Loucy (cell line): ENCODE measurements around the gene CD207.

ENCODE experiments used
- H2AFZ ChIP-seq: fragments of 200-600 bp; sonication (generic); 2 replicates; pipeline ENCODE4 v1.6.0; 2016; ENCODE audit warnings: antibody characterized with exemption, mild to moderate bottlenecking, low read length, moderate library complexity
- H3F3A ChIP-seq: fragments of 200-600 bp; 2 replicates; pipeline ENCODE4 v1.6.0; 2016; ENCODE audit warnings: antibody characterized with exemption, low read depth, mild to moderate bottlenecking
- H3K27me3 ChIP-seq: fragments of 200-600 bp; sonication (generic); 2 replicates; pipeline ENCODE4 v1.6.1; 2014; ENCODE audit warnings: low read length, mild to moderate bottlenecking; ENCODE audit not compliant: insufficient read depth, poor library complexity, severe bottlenecking
- H3K36me3 ChIP-seq: fragments of 200-600 bp; sonication (generic); 2 replicates; pipeline ENCODE4 v1.6.1; 2016; ENCODE audit warnings: low read length; ENCODE audit not compliant: insufficient read depth
- H3K4me1 ChIP-seq: fragments of 200-600 bp; sonication (generic); 2 replicates; pipeline ENCODE4 v1.5.1; 2014; ENCODE audit warnings: low read length, mild to moderate bottlenecking; ENCODE audit not compliant: insufficient read depth, poor library complexity, severe bottlenecking
- H3K4me2 ChIP-seq: fragments of 200-600 bp; sonication (generic); 2 replicates; pipeline ENCODE4 v1.6.0; 2014; ENCODE audit warnings: antibody characterized with exemption, low read length, low read depth, mild to moderate bottlenecking; ENCODE audit not compliant: poor library complexity, severe bottlenecking
- H3K4me3 ChIP-seq: fragments of 200-600 bp; sonication (generic); 2 replicates; pipeline ENCODE4 v1.5.1; 2014; ENCODE audit warnings: low read length, mild to moderate bottlenecking, mixed read lengths; ENCODE audit not compliant: poor library complexity, severe bottlenecking
- H3K79me2 ChIP-seq: fragments of 200-600 bp; sonication (generic); 2 replicates; pipeline ENCODE4 v1.6.1; 2014; ENCODE audit warnings: low read length; ENCODE audit not compliant: insufficient read depth
- H3K9ac ChIP-seq: fragments of 200-600 bp; sonication (generic); 2 replicates; pipeline ENCODE4 v1.6.0; 2014; ENCODE audit warnings: mild to moderate bottlenecking, low read depth, low read length, moderate library complexity; ENCODE audit not compliant: poor library complexity, severe bottlenecking
- H3K9me2 ChIP-seq: fragments of 200-600 bp; sonication (generic); replicated peaks from 2 replicates; pipeline ENCODE4 v1.6.1; 2016; ENCODE audit warnings: low read depth, low read length, mixed read lengths
- H3K9me3 ChIP-seq: fragments of 200-600 bp; sonication (generic); 2 replicates; pipeline ENCODE4 v1.6.1; 2014; ENCODE audit warnings: mild to moderate bottlenecking, antibody characterized with exemption, low read length, low read depth; ENCODE audit not compliant: insufficient read depth
- H4K20me1 ChIP-seq: fragments of 200-600 bp; sonication (generic); 2 replicates; pipeline ENCODE4 v1.6.0; 2014; ENCODE audit warnings: antibody characterized with exemption, low read length, mild to moderate bottlenecking; ENCODE audit not compliant: insufficient read depth, poor library complexity, severe bottlenecking
- EZH2phosphoT487 ChIP-seq: fragments of 200-600 bp; IDR thresholded peaks from 2 replicates; pipeline ENCODE4 v1.6.1; 2018; ENCODE audit warnings: antibody characterized with exemption, mild to moderate bottlenecking, moderate library complexity, borderline replicate concordance
- TF ChIP-seq, protein P1 (sequence below): fragments of 200-600 bp; sonication (generic); conservative IDR thresholded peaks from 2 replicates; pipeline ENCODE4 v1.5.1; 2014; ENCODE audit warnings: mild to moderate bottlenecking, antibody characterized with exemption, low read length

CD207 gene

DNA sequence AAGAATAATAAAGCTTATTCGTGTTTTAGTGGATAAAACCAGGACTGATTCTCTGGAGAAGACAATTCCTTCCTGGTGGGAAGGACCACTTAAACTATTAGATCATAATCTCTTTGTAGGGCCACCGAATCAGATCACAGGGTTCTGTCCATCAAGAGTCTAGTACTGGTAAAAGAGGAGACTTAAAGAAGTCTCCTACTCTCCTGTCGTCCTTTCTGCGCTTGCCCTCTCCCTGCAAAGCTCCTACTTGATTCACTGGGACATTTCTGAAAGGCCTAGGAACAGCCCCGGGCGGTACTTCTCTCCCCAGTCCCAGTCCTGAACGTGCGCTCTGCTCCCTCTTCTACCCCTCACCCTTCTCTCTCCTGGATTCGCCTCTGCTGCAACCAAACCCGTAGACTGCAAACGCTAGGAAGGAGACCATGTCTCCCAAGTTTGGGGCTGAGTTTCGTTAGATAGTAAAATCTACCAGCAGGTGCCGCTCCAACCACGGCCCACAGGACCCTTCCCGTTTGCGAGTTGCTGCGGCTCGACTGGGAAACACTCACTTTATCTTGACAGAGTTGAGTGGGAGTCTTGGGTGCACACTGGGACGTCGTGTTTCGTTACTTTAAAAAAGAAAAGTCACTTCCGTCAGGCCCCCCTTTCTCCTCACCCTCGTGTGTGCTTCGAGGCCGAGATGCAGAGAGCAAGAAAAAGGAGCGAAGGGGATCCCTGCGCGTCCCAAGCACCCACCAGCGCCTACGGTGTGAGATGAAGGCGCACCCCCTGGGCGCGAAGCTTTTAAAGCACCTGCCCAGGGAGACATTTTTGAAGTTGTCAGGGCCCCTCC is 46.1 kb downstream of the CD207 start:
- no peaks in the 10 kb centered on the region for H3K79me2 ChIP-seq
- H3K9ac ChIP-seq = peak overlapping the region; percentile 37
- no peaks in the 10 kb centered on the region for H3K9me3 ChIP-seq
- peak overlapping the region; percentile 48 for H3K4me2 ChIP-seq
- H3K4me1 ChIP-seq = no peaks in the 10 kb centered on the region
- H3K4me3 ChIP-seq = peak overlapping the region; percentile 28
- no peaks in the 10 kb centered on the region for H4K20me1 ChIP-seq
- H3F3A ChIP-seq = no peaks in the 10 kb centered on the region
- H3K9me2 ChIP-seq = no peaks in the 10 kb centered on the region
- peak overlapping the region; percentile 92 for H2AFZ ChIP-seq
- no peak for TF ChIP-seq EZH2phosphoT487
- TF ChIP-seq, protein P1, sequence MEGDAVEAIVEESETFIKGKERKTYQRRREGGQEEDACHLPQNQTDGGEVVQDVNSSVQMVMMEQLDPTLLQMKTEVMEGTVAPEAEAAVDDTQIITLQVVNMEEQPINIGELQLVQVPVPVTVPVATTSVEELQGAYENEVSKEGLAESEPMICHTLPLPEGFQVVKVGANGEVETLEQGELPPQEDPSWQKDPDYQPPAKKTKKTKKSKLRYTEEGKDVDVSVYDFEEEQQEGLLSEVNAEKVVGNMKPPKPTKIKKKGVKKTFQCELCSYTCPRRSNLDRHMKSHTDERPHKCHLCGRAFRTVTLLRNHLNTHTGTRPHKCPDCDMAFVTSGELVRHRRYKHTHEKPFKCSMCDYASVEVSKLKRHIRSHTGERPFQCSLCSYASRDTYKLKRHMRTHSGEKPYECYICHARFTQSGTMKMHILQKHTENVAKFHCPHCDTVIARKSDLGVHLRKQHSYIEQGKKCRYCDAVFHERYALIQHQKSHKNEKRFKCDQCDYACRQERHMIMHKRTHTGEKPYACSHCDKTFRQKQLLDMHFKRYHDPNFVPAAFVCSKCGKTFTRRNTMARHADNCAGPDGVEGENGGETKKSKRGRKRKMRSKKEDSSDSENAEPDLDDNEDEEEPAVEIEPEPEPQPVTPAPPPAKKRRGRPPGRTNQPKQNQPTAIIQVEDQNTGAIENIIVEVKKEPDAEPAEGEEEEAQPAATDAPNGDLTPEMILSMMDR = peak; percentile 78
- no peaks in the 10 kb centered on the region for H3K27me3 ChIP-seq
- no peaks in the 10 kb centered on the region for H3K36me3 ChIP-seq

DNA sequence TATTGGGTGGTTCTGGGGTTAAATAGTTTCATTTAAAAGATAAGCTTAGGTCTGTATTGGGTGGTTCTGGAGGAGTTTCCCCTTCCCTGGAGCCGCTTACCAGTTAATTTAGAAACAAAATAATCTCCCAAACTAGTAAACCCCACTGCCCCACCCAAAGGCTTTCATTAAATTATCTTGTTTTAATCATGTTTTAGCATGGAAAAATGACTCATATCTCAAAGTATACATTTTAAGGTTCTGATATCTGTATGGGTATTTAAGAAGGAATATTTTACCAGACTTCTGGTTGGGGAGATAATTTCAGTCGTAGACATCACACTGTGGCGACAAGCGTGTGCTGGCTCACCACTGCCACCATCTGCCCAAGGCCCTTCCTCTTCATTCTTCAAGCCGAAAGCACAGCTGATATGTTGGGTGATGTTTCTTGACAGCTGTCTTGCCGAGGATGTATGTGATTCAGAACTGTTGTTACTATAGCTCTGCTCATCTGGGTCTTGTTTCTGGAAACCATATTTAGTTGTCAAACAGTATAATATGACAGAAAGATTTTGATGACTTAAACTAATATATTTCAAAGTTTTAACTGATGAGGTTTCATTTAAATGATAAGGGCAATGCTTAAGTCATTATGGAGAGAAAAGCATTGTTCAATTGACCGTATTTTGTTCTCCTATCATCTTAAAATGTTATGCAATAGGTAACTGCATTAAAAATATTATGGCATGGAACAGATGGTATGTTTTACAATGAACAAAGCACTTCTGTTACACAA is 50.3 kb downstream of the CD207 start:
- Histone ChIP-seq H3K4me1 (no peaks in the 10 kb centered on the region), H4K20me1 (no peaks in the 10 kb centered on the region), H3F3A (no peaks in the 10 kb centered on the region), H2AFZ (0 out of 2 replicates have a peak overlapping the region, but pooled peaks have one; percentile 53), H3K79me2 (no peaks in the 10 kb centered on the region), H3K27me3 (no peaks in the 10 kb centered on the region), H3K9ac (no peak overlapping the region), H3K4me3 (no peak overlapping the region), H3K9me3 (no peaks in the 10 kb centered on the region), H3K36me3 (no peaks in the 10 kb centered on the region), H3K9me2 (no peaks in the 10 kb centered on the region), H3K4me2 (no peak overlapping the region)
- TF ChIP-seq EZH2phosphoT487 = no peak
- TF ChIP-seq, protein P1 = peak; percentile 90

DNA sequence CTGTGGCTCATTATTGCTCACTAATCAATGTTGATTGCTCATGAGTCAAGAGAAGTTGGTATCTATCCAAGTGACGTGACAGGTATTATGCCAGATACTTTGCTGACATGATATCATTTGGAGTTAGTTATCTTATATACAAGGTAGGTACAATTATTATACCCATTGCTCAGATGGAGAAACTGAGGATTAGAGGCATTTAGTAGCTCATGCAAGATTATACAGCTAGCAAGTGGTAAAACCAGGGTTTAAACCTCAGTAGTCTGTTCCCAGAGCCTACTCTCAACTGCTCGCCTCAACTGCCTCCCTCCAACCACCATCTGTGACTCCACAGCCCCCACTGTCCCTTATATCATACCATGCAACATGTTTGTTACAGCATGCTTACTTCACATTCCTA is 51.3 kb downstream of the CD207 start:
- Histone ChIP-seq H3F3A (no peaks in the 10 kb centered on the region), H3K27me3 (no peaks in the 10 kb centered on the region)

More for the DNA sequence above, 51.3 kb downstream of the CD207 start:
- Histone ChIP-seq H4K20me1 (no peaks in the 10 kb centered on the region), H3K9me3 (no peaks in the 10 kb centered on the region), H3K36me3 (no peaks in the 10 kb centered on the region), H3K4me1 (no peaks in the 10 kb centered on the region), H3K79me2 (no peaks in the 10 kb centered on the region), H3K4me3 (no peak overlapping the region), H3K9me2 (no peaks in the 10 kb centered on the region), H3K4me2 (no peak overlapping the region), H2AFZ (no peak overlapping the region), H3K9ac (no peak overlapping the region)
- TF ChIP-seq, protein P1 = no peak
